SH-SY5Y (cell line): ENCODE results near the gene ZNF491.

Source experiments
- GATA2 ChIP-seq: IDR thresholded peaks from 2 replicates; pipeline ENCODE4 v1.6.1; 2011; ENCODE audit warnings: mild to moderate bottlenecking, low read depth, low read length
- GATA3 ChIP-seq: IDR thresholded peaks from 2 replicates; pipeline ENCODE4 v1.6.1; 2011; ENCODE audit warnings: low read depth, mild to moderate bottlenecking, low read length, moderate library complexity

- TF ChIP-seq GATA2 (no peak), GATA3 (no peak)
Observed at GRCh38 chr19:11821474-11822109, 23.3 kb downstream of the ZNF491 start.
